ENCODE results near the gene TNFRSF4.
A peak's percentile ranks its signal among the peaks of the same experiment; 100 is the strongest.
"Not testable (repeated sequence)": the region's sequence is repeated elsewhere in the genome, so short reads cannot be mapped to it uniquely, and the experiment has no call there.

TNFRSF4 gene
- total RNA-seq: 0 to 44.0 (median 1.3) reads per million in 18 experiments

GRCh38 chr1:1213345-1214265 lies at the start of gene TNFRSF4:
Gene TNFRSF4 (minus strand): TSS chr1:1214153. CDS start chr1:1214127, 26 bp downstream.
- no peak for DNase-seq

GRCh38 chr1:1262758-1263157 lies 48.8 kb upstream of the TNFRSF4 start:
- DNase-seq: no peak

DNA sequence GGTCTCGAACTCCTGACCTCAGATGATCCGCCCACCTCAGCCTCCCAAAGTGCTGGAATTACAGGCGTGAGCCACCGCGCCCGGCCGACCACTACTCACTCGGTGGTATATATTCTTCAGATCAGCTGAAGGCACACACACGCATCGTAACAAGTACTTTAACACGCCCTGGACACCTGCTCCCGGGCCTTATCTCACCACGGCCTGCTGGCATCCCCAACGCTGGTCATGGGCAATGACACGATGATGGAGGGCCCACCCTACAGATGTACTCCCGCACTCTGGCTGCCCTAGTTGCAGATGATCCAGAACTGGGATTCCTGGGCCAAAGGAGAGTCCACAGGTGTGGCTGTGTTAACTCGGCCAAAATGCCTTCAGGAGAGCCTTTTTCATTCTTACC lies 48.1 kb upstream of the TNFRSF4 start:
- DNase-seq: no peak

- DNase-seq: no peak
These were observed 47.0 kb upstream of the TNFRSF4 start for GRCh38 chr1:1260843-1261560.

GRCh38 chr1:1259951-1260600 lies 46.1 kb upstream of the TNFRSF4 start:
- peak in 1 of 2 donors; percentile 25 for DNase-seq

GRCh38 chr1:1259540-1259939 lies 45.6 kb upstream of the TNFRSF4 start:
- DNase-seq: no peak

GRCh38 chr1:1259119-1259488 lies 45.2 kb upstream of the TNFRSF4 start:
- DNase-seq: no peak

- DNase-seq: no peak
These were observed 43.3 kb upstream of the TNFRSF4 start for GRCh38 chr1:1256956-1257871.

- DNase-seq: no peak
These were observed 41.7 kb upstream of the TNFRSF4 start for GRCh38 chr1:1255611-1256010.

DNA sequence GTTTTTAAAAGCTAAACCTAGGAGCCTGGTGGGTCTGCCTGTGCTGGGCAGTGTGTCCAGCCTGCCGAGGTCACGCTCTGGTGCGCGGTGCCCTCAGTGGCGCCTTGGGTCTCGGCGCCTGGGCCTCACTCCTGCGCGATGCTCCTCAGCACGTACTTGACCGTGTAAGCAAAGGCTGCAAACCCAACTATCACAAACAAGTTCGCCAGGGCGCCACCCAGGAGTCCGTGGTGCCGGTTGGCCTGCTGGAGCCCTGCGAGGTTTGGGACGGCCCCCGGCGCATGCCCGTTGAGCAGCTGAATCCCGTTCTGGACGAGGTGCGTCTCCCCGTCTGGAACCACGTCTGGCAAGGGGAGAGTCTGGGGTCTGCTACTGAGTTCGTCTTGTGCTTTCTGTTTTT lies 41.1 kb upstream of the TNFRSF4 start:
- DNase-seq: no peak

GRCh38 chr1:1254667-1254998 lies 40.7 kb upstream of the TNFRSF4 start:
- no peak for DNase-seq

GRCh38 chr1:1253972-1254666 lies 40.2 kb upstream of the TNFRSF4 start:
- DNase-seq: no peak

- DNase-seq: no peak
These were observed 39.4 kb upstream of the TNFRSF4 start for GRCh38 chr1:1253314-1253713.

- no peak for DNase-seq
These were observed 36.9 kb upstream of the TNFRSF4 start for GRCh38 chr1:1250786-1251284.

GRCh38 chr1:1248009-1248913 lies 34.3 kb upstream of the TNFRSF4 start:
- DNase-seq: not testable (repeated sequence)

GRCh38 chr1:1247341-1247913 lies 33.5 kb upstream of the TNFRSF4 start:
- no peak for DNase-seq

- no peak for DNase-seq
These were observed 32.8 kb upstream of the TNFRSF4 start, which contains the start of gene C1QTNF12 for GRCh38 chr1:1246577-1247340. Gene C1QTNF12 (minus strand): TSS chr1:1246722. CDS start chr1:1246690, 32 bp downstream.

DNA sequence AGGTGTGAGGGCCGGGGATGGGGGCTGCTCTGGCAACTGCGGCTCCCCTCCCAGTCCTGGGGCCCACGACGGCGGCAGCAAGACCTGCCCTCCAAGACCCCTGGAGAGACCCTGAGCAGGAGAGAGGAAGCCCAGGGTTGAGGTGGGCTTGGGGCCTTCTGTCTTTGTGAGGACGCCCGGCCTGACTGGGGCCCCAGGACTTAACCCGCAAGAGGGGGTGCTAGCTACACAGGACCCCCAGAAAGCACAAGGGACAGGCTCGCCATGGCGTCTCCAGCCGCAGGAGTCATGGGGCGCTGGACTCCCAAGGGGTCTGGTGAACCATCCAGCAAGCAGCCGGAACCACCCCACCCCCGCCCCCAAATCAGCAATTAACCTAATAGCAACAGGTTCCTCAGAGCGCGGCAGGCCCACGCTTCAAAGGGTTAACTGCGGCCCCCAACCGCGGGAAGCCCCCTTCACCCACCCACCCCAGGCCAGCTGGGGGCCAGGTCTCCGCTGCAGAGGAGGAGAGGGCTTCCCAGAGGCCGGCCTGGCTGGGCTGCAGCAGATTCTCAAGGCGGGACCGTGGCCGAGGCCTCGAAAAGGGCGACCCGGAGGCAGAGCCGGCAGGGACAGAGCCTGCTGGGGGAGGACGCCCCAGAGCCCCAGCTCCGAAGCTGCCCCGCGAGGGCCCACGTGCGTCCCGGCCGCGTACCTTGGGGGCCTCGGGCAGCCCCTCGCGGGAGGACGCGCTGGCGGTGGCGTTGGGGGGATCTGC lies 32.0 kb upstream of the TNFRSF4 start:
- no peak for DNase-seq
